ENCODE data around the gene CRPPA.

The CRPPA gene

DNA sequence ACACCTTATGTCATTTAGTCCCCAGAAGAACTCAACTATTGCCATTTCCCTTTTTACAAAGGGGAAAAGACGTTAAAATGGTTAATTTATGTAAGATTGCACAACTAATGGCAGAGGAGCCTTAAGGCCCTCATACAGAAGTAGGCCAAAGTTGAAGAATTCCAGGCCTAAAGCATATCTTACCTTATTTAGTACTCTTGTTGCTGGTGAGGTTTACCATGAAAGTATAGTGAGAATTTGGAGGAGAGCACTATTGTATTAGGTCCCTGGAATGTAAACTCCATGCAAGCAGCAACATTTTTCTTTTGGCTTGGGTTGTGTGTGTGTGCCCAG is 731 bp upstream of the CRPPA start:
- no peak for DNase-seq

- peak; percentile 73 to 83 for DNase-seq
Observed at GRCh38 chr7:16420649-16421332, 547 bp downstream of the CRPPA start.

GRCh38 chr7:16420329-16420648 is 1.0 kb downstream of the CRPPA start:
- DNase-seq: no peak

DNA sequence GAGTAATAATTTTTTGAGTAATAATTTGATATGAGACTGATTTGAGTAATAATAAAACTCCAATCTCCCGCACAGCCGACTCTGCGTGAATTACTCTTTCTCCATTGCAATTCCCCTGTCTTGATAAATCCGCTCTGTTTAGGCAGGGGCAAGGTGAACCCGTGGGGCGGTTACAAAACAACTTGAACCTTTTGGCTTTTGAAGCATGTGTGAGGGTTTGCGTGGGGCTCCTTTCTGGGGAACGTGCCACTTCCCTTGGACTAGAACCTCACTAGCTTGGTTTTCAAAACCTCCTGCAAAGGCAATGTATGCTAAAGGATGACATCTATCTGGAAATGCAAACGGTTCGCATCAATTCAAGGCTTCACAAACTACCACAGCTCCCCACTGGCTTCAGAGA is 1.5 kb downstream of the CRPPA start:
- no peak for DNase-seq

DNA sequence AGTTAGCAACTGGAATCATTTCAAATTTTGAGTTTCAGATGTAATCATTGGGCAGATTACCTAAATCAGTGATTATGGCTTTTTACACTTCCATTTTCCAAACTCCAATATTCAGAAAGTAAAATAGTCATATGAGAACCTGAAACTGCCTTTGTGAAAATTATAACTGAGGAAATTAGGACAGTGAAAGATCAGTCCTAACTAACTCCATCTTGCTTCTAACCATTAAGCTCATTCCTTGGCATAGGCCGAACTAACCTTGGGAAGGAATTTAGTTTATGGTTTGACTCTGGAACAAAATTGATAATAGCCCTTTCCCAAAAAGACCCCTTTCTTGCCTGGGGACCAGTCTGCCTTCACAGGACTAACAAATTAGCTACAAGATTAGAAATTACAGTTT is 2.2 kb downstream of the CRPPA start:
- no peak for DNase-seq

- DNase-seq: no peak
Observed at GRCh38 chr7:16417906-16418305, 3.4 kb downstream of the CRPPA start.

DNA sequence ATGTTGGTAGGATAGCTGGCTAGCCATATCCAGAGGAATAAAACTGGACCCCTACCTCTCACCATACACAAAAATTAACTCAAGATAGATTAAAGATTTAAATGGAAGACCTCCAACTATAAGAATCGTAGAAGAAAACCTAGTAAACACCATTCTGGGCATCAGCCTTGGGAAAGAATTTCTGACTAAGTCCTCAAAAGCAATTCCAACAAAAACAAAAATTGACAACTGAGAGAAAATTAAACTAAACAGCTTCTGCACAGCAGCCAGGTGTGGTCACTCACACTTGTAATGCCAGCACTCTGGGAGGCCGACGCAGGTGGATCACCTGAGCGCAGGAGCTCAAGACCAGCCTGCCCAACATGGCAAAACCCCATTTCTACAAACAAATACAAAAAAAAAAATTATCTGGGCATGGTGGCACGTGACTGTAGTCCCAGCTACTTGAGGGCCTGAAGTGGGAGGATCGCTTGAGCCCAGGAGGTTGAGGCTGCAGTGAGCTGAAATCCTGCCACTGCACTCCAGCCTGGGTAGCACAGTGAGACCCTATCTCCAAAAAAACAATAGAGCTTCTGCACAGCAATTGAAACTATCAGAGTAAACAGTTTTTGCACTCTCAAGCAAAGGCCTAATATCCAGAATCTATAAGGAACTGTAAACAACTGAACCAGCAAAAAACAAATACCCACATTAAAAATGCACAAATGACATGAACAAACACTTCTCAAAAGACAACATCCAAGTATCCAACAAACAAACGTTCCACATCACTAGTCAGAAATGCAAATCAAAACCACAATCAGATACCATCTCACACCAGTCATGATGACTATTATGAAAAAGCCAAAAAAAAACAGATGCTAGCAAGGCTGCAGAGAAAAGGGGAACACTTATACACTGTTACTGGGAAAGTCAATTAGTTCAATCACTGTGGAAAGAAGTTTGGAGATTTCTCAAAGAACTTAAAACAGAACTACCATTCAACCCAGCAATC is 4.8 kb downstream of the CRPPA start:
- no peak for DNase-seq

GRCh38 chr7:16412274-16413254 is 8.8 kb downstream of the CRPPA start:
- DNase-seq: no peak

GRCh38 chr7:16411391-16411790 is 9.9 kb downstream of the CRPPA start:
- DNase-seq: no peak

GRCh38 chr7:16409777-16410176 is 11.6 kb downstream of the CRPPA start:
- DNase-seq: no peak

DNA sequence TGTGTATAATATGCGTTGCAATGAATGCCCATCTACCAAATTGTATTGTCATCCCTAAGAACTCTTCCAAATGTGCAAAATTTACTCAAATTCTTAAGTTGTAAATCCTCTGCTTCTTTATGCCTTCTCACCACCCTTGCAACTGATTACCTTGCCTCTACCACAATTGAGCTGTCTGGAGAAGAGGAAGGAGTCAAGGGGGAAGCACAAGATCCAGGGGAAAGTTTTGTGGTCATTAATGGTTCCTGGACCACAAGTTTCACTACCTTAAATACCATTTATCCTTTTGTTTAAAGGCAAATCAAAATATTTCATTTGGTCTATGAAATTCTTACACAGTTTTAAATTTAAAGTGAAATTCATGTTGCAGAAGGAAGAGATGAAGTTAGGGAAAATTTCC is 16.7 kb downstream of the CRPPA start:
- no peak for DNase-seq

GRCh38 chr7:16403475-16403874 is 17.9 kb downstream of the CRPPA start:
- DNase-seq: no peak

GRCh38 chr7:16402940-16403339 is 18.4 kb downstream of the CRPPA start:
- DNase-seq: no peak

- DNase-seq: no peak
Observed at GRCh38 chr7:16402091-16402490, 19.2 kb downstream of the CRPPA start.

- DNase-seq: no peak
Observed at GRCh38 chr7:16400893-16401275, 20.5 kb downstream of the CRPPA start.

GRCh38 chr7:16399916-16400892 is 21.1 kb downstream of the CRPPA start:
- DNase-seq: no peak

GRCh38 chr7:16399265-16399831 is 22.0 kb downstream of the CRPPA start:
- DNase-seq: no peak

- no peak for DNase-seq
Observed at GRCh38 chr7:16398146-16399017, 23.0 kb downstream of the CRPPA start.

DNA sequence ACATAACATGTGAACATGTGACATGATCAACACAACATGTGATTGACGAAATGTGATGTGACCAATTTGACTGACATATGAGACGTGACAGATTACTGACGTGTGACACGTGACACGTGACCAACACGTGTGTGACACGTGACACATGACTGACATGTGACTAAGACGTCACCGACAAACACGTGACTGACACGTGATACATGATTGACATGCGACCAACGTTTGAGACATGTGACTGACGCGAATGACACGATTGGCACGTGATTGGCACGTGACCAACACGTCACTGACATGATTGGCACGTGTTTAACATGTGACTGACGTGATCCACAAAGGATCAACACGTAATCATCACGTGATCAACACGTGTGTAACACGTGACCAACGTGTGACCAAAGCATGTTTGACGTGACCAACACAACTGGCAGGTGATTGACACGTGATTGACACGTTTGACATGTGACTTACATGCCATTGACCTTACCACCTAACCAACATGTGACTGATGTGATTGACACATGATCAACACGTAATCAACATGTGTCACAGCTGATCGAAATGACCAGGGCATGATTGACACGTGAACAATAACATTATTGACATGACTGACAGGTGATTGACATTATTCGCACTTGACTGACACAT is 23.7 kb downstream of the CRPPA start:
- DNase-seq: no peak

All from stimulated activated CD4-positive, alpha-beta T cell treated with anti-CD3 and anti-CD28 coated beads, Interleukin-2, amount 100 ng/mL, for 24 hours (primary cell).